ENCODE data around the gene XRCC6. TPM values are rescaled to one million over a fixed set of nuclear protein-coding genes. Genes with fewer than 3 reads are reported as not detected.
A peak's percentile ranks its signal among the peaks of the same experiment; 100 is the strongest.

The XRCC6 gene
- total and polyA plus RNA-seq, 2 of the 13 experiments (the other 11 are each of a cell fraction or from before 2014, with no cell fraction given) = 124 to 625 TPM

GRCh38 chr22:41620589-41621098 is 451 bp upstream of the XRCC6 start, which contains the start of gene DESI1 (continued):
- TF ChIP-seq HNF1B (CRISPR knock-in tag; IDR thresholded peaks at IDR 0.05) = no peak
- no peak for TF ChIP-seq PHF20 (CRISPR knock-in tag; IDR thresholded peaks at IDR 0.05)
- no peak for TF ChIP-seq ARNTL (CRISPR knock-in tag; IDR thresholded peaks at IDR 0.05)
- no peak for TF ChIP-seq POGK (CRISPR knock-in tag; conservative IDR thresholded peaks at IDR 0.05)
- peak; percentile 85; the same call in 1 of the 2 replicates for TF ChIP-seq SNAI1 (CRISPR knock-in tag; IDR thresholded peaks at IDR 0.05; ENCODE audit: borderline replicate concordance)
- no peak; the same call in 1 of the 2 replicates for TF ChIP-seq ZNF501 (CRISPR knock-in tag; IDR thresholded peaks at IDR 0.05)
- TF ChIP-seq ZNF724P (CRISPR knock-in tag; IDR thresholded peaks at IDR 0.05; ENCODE audit: borderline replicate concordance) = peak; percentile 27; the same call in 1 of the 2 replicates
- TF ChIP-seq ZNF503 (CRISPR knock-in tag; IDR thresholded peaks at IDR 0.05) = no peak
- TF ChIP-seq USF2 (IDR thresholded peaks at IDR 0.05; ENCODE audit: low read depth, low read length) = no peak
- no peak for TF ChIP-seq USF2 (CRISPR knock-in tag; IDR thresholded peaks at IDR 0.05; ENCODE audit: borderline replicate concordance)
- TF ChIP-seq ZNF570 (CRISPR knock-in tag; IDR thresholded peaks at IDR 0.05; ENCODE audit: borderline replicate concordance) = no peak
- no peak for TF ChIP-seq TERF1 (CRISPR knock-in tag; IDR thresholded peaks at IDR 0.05)
- no peak for TF ChIP-seq MAX (IDR thresholded peaks at IDR 0.05)
- no peak for TF ChIP-seq E2F2 (CRISPR knock-in tag; IDR thresholded peaks at IDR 0.05; ENCODE audit: borderline replicate concordance)
- TF ChIP-seq TP53 (CRISPR knock-in tag; conservative IDR thresholded peaks at IDR 0.05) = peak; percentile 60; the same call in 1 of the 2 replicates
- no peak for TF ChIP-seq CENPBD1 (CRISPR knock-in tag; IDR thresholded peaks at IDR 0.05; ENCODE audit: borderline replicate concordance, low read depth)
